GM18508 (cell line): ENCODE results near the gene HCFC1.

ENCODE experiments used
- ATAC-seq: cut with Tn5 transposase; IDR thresholded peaks from one replicate; pipeline ENCODE4 v1.9.1; 2021; ENCODE audit warnings: moderate number of reproducible peaks; ENCODE audit not compliant: insufficient read depth, unreplicated experiment

Gene HCFC1

GRCh38 chrX:153944800-153945150, 26.8 kb downstream of the HCFC1 start:
- no peak for ATAC-seq

- no peak for ATAC-seq
Measured at GRCh38 chrX:153944140-153944799, 27.3 kb downstream of the HCFC1 start, which contains the start of gene RENBP. Gene RENBP, minus strand, starts transcription at chrX:153944643. Its CDS starts 33 bp downstream, at chrX:153944610.

- ATAC-seq = no peak
Measured at GRCh38 chrX:153941336-153942252, 30.0 kb downstream of the HCFC1 start.

GRCh38 chrX:153939573-153939972, 32.0 kb downstream of the HCFC1 start:
- no peak for ATAC-seq

- ATAC-seq = no peak
Measured at GRCh38 chrX:153938226-153938786, 33.3 kb downstream of the HCFC1 start.

DNA sequence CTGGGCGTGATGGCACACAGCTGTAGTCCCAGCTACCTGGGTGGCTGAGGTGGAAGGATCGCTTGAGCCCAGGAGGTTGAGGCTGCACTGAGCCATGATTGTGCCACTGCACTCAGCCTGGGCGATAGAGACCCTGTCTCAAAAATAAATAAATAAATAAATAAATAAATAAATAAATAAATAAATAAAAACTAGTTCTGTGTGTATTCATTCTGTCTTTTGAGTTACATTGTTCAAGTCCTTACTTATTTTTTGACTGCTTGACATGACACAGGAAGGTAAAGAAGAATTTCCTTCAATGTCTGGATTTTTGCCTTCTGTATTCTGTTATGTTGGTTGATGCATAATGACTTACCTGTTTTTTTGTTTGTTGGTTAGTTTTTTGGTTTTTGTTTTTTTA, 34.6 kb downstream of the HCFC1 start:
- no peak for ATAC-seq

GRCh38 chrX:153935326-153935851, 36.2 kb downstream of the HCFC1 start:
- ATAC-seq = no peak

GRCh38 chrX:153934762-153935325, 36.8 kb downstream of the HCFC1 start, which contains the start of gene NAA10:
Gene NAA10, minus strand, starts transcription at chrX:153935037. Its CDS starts 133 bp downstream, at chrX:153934904.
- no peak for ATAC-seq

DNA sequence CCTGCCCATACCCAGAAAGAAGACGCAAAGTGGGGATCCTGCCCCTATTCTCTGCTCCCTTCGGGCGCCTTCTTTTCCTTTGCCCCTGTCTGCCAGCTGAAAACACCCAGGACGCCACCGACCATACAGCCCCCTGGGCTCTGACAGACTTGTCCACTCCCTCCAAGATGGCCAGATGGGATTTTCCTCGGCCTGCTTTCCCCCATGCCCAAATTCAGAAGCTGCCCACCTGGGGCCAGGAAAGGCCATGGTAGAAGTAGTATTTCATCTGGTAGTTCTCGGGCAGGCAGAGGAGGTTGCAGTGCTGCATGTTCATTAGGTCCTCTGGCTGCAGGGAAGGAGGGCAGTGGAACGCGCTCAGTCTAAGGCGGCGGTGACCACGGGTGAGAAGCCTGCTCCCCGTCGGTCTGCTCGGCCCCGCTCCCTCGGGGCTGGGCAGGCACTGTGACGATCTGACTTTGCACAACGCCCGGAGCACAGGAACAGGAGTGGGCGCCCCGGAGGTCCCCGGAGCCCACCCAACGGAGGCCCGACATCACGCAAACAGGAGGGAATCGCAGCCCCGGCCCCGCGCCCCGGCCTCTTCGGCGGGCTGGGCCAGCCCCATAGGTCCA, 37.4 kb downstream of the HCFC1 start:
- no peak for ATAC-seq

DNA sequence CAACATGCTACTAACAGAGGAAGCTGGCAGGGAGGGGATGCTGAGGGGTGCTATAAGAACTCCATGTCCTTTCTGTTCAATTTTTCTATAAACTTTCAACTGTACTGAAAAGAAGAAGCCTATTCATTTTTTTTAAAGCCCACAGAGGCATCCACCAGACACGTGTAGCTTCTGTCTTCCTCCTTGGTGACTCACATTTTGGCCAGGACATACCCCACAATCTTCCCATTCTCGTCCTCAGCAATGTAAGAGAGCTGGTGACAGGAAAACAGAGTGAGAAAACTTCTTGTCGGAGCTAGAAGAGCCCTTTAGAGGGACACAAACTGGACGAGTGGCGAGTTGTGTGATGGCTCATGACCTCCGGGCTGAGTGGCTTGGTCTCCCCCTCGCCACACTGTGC, 37.9 kb downstream of the HCFC1 start:
- no peak for ATAC-seq

DNA sequence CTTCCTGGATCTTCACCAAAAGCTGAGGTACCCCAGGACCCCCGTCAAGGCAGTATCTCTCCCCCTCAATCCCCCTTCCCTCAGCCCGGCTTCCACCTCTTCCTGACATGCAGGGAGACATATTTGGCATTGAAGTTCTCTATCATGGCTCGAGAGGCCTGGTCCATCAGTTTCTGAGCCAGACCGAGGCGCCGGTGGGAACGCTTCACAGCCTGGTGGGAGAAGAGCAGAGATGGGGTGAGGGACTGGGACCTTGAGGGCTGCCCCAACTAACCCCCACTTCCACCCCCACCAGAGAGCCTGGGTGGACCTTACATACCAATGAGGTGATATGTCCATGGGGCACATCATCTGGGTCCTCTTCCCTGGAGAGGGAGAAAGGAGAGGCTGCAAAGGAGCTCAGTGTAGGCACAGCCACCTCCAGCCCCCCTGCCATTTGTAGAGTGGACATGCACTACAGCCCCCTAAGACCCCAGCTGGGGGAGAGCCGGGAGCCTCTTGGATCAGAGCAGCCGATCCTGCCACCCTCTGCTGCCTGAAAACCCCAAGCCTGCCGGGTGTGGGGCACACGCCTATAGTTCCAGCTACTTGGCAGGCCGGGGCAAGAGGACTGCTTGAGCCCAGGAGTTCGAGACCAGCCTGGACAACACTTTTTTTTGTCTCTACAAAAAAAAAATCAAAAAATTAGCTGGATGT, 39.2 kb downstream of the HCFC1 start:
- ATAC-seq = no peak

DNA sequence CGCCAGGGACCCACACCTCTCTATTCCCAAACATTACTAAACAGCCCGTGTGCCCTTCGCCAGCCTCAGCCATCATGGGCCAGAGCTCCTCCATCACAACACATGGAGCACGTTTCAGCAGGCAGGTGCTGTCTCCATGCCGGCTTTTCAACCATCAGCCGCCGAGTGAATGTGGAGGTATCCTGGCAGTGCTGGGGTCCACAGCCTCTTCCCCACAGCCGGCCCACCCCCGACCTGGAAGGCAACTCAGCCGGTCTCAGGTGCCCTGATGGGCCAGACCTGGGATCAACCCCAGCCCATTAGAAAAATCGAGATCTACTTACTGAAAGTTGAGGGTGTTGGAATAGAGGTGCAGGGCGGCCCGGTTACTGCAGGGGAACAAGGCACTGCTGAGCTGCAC, 39.9 kb downstream of the HCFC1 start:
- ATAC-seq = no peak

GRCh38 chrX:153931151-153931550, 40.5 kb downstream of the HCFC1 start:
- ATAC-seq = no peak

GRCh38 chrX:153930011-153930910, 41.4 kb downstream of the HCFC1 start:
- no peak for ATAC-seq

- no peak for ATAC-seq
Measured at GRCh38 chrX:153929576-153929975, 42.0 kb downstream of the HCFC1 start.

DNA sequence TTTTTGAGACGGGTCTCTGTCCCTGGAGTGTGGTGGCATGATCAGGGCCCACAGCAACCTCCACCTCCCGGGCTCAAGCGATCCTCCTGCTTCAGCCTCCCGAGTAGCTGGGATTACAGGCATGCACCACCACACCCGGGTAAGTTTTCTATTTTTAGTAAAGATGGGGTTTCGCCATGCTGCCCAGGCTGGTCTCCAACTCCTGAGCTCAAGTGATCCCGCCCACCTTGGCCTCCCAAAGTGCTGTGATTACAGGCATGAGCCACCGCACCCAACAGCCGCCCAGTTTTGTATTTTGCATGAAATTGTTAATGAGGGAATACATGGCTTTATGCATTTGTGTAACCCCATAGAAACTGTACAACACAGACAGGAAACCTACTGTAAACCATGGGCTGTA, 42.8 kb downstream of the HCFC1 start:
- ATAC-seq = no peak

DNA sequence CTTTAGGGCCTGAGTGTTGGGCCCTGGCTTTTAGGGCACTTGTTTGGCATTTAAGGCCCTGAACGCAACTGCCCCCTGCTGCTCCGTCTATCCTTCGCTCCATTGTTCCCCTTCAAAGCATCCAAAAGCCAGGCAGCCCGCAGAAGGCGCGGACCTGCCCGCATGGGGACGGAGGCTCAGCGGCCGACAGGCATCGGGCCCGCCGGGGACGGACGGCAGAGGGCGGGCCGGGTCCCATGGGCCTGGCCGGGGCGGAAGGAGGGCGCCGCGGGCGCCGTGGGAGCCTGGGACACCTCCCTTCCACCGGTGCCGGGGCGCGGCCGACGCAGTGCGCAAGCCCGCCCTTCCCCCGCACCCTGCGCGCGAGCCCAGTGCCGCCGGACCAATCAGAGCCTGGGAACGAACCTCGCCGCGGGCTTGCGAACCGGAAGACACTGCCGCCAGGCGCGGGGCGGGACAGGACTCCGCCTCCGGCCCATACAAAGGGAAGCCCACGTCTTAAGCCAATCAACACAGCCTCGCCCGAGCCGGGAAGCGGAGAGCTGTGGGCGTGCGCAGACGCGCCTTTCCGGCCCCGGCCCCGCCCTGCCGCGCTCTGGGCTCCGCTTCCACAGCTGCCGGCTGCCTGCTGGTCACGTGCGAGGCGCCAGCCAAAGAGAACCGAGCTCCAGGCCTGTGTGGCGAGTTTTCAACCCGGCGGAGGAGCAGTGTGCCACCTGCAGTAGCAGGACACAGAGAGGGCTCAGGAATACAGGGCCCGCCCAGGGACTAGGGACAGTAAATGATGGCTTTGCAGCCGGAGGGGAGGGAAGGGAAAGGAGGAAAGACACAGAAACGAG, 43.5 kb downstream of the HCFC1 start:
- peak; percentile 82 for ATAC-seq

GRCh38 chrX:153927672-153927921, 44.0 kb downstream of the HCFC1 start:
- ATAC-seq = no peak
